K562 (cell line): ENCODE data around the gene NF1. TPM values are rescaled to one million over a fixed set of nuclear protein-coding genes. Genes with fewer than 3 reads are reported as not detected.

Experiments
- ATAC-seq: fragments of 200-7000 bp; cut with Tn5 transposase; 3 replicates; pipeline ENCODE4 v1.9.1; 2020; ENCODE audit warnings: moderate library complexity
- BruUV-seq: library from RNA; stranded (reverse); fragments of 400-500 nt; replicated peaks from 2 replicates; lab custom pipeline; 2021; lab: Mats Ljungman, UMichigan
- CTCF ChIA-PET: fragments of 300-600 bp; formaldehyde crosslinking; extraction: SDS; loops from one replicate; lab custom pipeline; 2021; ENCODE audit warnings: low intra/inter-chr PET ratio; lab: Yijun Ruan, JAX
- POLR2A ChIA-PET: fragments of 300-600, 350-650 bp; sonication (Branson Sonifier 250); formaldehyde crosslinking; extraction: SDS; loops from one replicate; lab custom pipeline; 2021; ENCODE audit warnings: antibody characterized with exemption, inconsistent platforms; lab: Yijun Ruan, JAX
- DNase-seq, 4 experiments: peaks; one replicate each; pipeline versions ENCODE4 v3.0.0 to v3.0.0-alpha.2; 2011 to 2018; ENCODE audit warnings: low spot score in 3 of 4, mixed read lengths in 3 of 4; ENCODE audit errors: extremely low read depth in 1 of 4
- FAIRE-seq: peaks from 2 replicates; lab custom pipeline; 2011; peaks lifted over from hg19 to GRCh38; lab: Jason Lieb, UNC
- H2AFZ ChIP-seq: 2 replicates; pipeline ENCODE4 v1.6.0; 2011; ENCODE audit warnings: low read depth, low read length, control low read depth, inconsistent platforms
- H3K27ac ChIP-seq: fragments of 200-600 bp; 3 replicates; pipeline ENCODE4 v1.8.0; 2011; ENCODE audit warnings: low read depth, mild to moderate bottlenecking, control low read depth, inconsistent platforms, low read length, moderate library complexity, mixed read lengths; ENCODE audit errors: extremely low read depth
- H3K27me3 ChIP-seq, 2 experiments: fragments of 300-600 bp in 1 of 2; 2 replicates in 1 of 2; 3 replicates in 1 of 2; pipeline versions ENCODE4 v1.6.0 to v1.8.0; 2011; ENCODE audit warnings: inconsistent platforms in 2 of 2, low read length in 2 of 2, mild to moderate bottlenecking in 1 of 2, mixed read lengths in 1 of 2, moderate library complexity in 1 of 2; ENCODE audit not compliant: control insufficient read depth in 2 of 2, insufficient read depth in 2 of 2
- H3K36me3 ChIP-seq: fragments of 300-600 bp; 3 replicates; pipeline ENCODE4 v1.8.0; 2011; ENCODE audit warnings: mild to moderate bottlenecking, low read length, inconsistent platforms; ENCODE audit not compliant: control insufficient read depth, insufficient read depth
- H3K4me1 ChIP-seq, 2 experiments: fragments of 200-600 bp in 1 of 2; replicated peaks in 1 of 2; 2 replicates in 1 of 2; 3 replicates in 1 of 2; pipeline versions ENCODE4 v1.5.1 to v1.8.0; 2011; ENCODE audit warnings: inconsistent platforms in 2 of 2, low read length in 2 of 2, mild to moderate bottlenecking in 1 of 2, mixed read lengths in 1 of 2, moderate library complexity in 1 of 2; ENCODE audit not compliant: control insufficient read depth in 2 of 2, insufficient read depth in 2 of 2
- H3K4me2 ChIP-seq: 2 replicates; pipeline ENCODE4 v1.6.1; 2011; ENCODE audit warnings: low read length, control low read depth, inconsistent platforms, mixed read lengths; ENCODE audit not compliant: insufficient read depth
- H3K4me3 ChIP-seq: fragments of 200-600 bp; sonication (generic), shearing (Covaris generic); 2 replicates; pipeline ENCODE4 v1.5.1; 2016; ENCODE audit warnings: control low read depth, inconsistent platforms
- H3K79me2 ChIP-seq: fragments of 200-600 bp; 3 replicates; pipeline ENCODE4 v1.8.0; 2011; ENCODE audit warnings: low read length, inconsistent platforms; ENCODE audit not compliant: control insufficient read depth, insufficient read depth
- H3K9ac ChIP-seq, 2 experiments: 2 replicates each; pipeline versions ENCODE4 v1.6.0 to v1.6.1; 2011; ENCODE audit warnings: low read depth in 2 of 2, low read length in 2 of 2, control low read depth in 1 of 2, inconsistent platforms in 1 of 2, mild to moderate bottlenecking in 1 of 2, mixed read lengths in 1 of 2; ENCODE audit not compliant: insufficient read depth in 1 of 2
- H3K9me1 ChIP-seq: one replicate; pipeline ENCODE4 v1.6.0; 2011; ENCODE audit warnings: inconsistent platforms, mild to moderate bottlenecking, low read length, moderate library complexity; ENCODE audit not compliant: control insufficient read depth, insufficient read depth
- H3K9me3 ChIP-seq: replicated peaks from 2 replicates; pipeline ENCODE4 v1.5.1; 2011; ENCODE audit warnings: low read depth, low read length, inconsistent platforms; ENCODE audit not compliant: control insufficient read depth, insufficient read depth
- H4K20me1 ChIP-seq: replicated peaks from 2 replicates; pipeline ENCODE4 v1.6.1; 2011; ENCODE audit warnings: low read length, inconsistent platforms, mixed read lengths; ENCODE audit not compliant: control insufficient read depth, insufficient read depth
- CBX3 ChIP-seq, 2 experiments: IDR thresholded peaks; 1 replicate in 1 of 2; 2 replicates in 1 of 2; pipeline ENCODE4 v1.6.1; 2012; ENCODE audit warnings: inconsistent platforms in 2 of 2, low read length in 2 of 2, borderline replicate concordance in 1 of 2, control low read depth in 1 of 2
- CHCHD3 ChIP-seq: fragments of 250-450 bp; sonication (Bioruptor Pico); IDR thresholded peaks from 2 replicates; pipeline ENCODE4 v2.1.2; 2022; ENCODE audit warnings: mild to moderate bottlenecking
- CXXC5 ChIP-seq: fragments of 250-450 bp; sonication (Bioruptor Pico); IDR thresholded peaks from 2 replicates; pipeline ENCODE4 v1.8.0; 2022; ENCODE audit warnings: inconsistent platforms, mild to moderate bottlenecking, moderate library complexity
- EHMT2 ChIP-seq: fragments of 450-650 bp; IDR thresholded peaks from 2 replicates; pipeline ENCODE4 v1.6.1; 2018; ENCODE audit warnings: antibody characterized with exemption
- GABPB1 ChIP-seq: sonication (generic); formaldehyde crosslinking; IDR thresholded peaks from 2 replicates; pipeline ENCODE4 v1.8.0; 2022; ENCODE audit warnings: mild to moderate bottlenecking, missing genetic modification reagents
- GATA2 ChIP-seq: sonication (generic); formaldehyde crosslinking; IDR thresholded peaks from 2 replicates; pipeline ENCODE4 v1.4.0; 2020; ENCODE audit warnings: mild to moderate bottlenecking, missing genetic modification reagents
- HMBOX1 ChIP-seq: sonication (generic); IDR thresholded peaks from 2 replicates; pipeline ENCODE4 v1.6.1; 2016
- MCM5 ChIP-seq: fragments of 450-650 bp; IDR thresholded peaks from 2 replicates; pipeline ENCODE4 v1.6.1; 2016; ENCODE audit warnings: low read depth
- MYNN ChIP-seq, 2 experiments: sonication (generic); formaldehyde crosslinking in 1 of 2; IDR thresholded peaks; 2 replicates each; pipeline versions ENCODE4 v1.5.0 to v1.6.1; 2016 to 2020; ENCODE audit warnings: antibody characterized with exemption in 1 of 2, missing genetic modification reagents in 1 of 2
- RBFOX2 ChIP-seq: fragments of 200-400 bp; formaldehyde crosslinking; IDR thresholded peaks from 2 replicates; pipeline ENCODE4 v1.6.1; 2017; ENCODE audit warnings: low read depth, mild to moderate bottlenecking, low read length, moderate library complexity
- SAFB2 ChIP-seq: fragments of 200-400 bp; formaldehyde crosslinking; IDR thresholded peaks from 2 replicates; pipeline ENCODE4 v1.6.1; 2018; ENCODE audit warnings: borderline replicate concordance, low read length, low read depth, moderate library complexity; ENCODE audit not compliant: severe bottlenecking
- SIRT6 ChIP-seq: IDR thresholded peaks from one replicate; pipeline ENCODE4 v1.6.1; 2012; ENCODE audit warnings: low read depth, mild to moderate bottlenecking, control low read depth, inconsistent platforms, low read length, moderate library complexity
- SRSF7 ChIP-seq: fragments of 200-400 bp; formaldehyde crosslinking; optimal IDR thresholded peaks from 2 replicates; pipeline ENCODE3; 2017; ENCODE audit warnings: mild to moderate bottlenecking, low read depth, low read length
- XRCC3 ChIP-seq: fragments of 450-650 bp; IDR thresholded peaks from 2 replicates; pipeline ENCODE4 v1.6.1; 2017; ENCODE audit warnings: mild to moderate bottlenecking, moderate library complexity
- ZNF146 ChIP-seq: IDR thresholded peaks from one replicate; pipeline ENCODE4 v1.6.1; 2018; ENCODE audit warnings: missing compliant biosample characterization; ENCODE audit not compliant: unreplicated experiment
- ZNF253 ChIP-seq: fragments of 250-450 bp; sonication (Bioruptor Pico); conservative IDR thresholded peaks from 2 replicates; pipeline ENCODE4 v1.6.1; 2021; ENCODE audit warnings: mild to moderate bottlenecking
- WGBS: fragments of 100-300 bp; shearing (Covaris generic); methylation state at CpG from one replicate; pipeline ENCODE4 v1.1.6; 2016; ENCODE audit warnings: low coverage, mixed read lengths; ENCODE audit not compliant: insufficient coverage; ENCODE audit errors: missing lambda C conversion rate; 5-methylcytosine and 5-hydroxymethylcytosine counted together
- in situ Hi-C: fragments of 300-500 bp; cut with MboI; formaldehyde crosslinking; loops from 4 replicates; pipeline ENCODE4 v1.15.0; 2018; ENCODE audit warnings: inconsistent platforms, mixed read lengths
- intact Hi-C: fragments of 100-400 bp; cut with micrococcal nuclease; formaldehyde crosslinking; loops from 2 replicates; pipeline ENCODE4 v1.14.2; 2022
- polyA plus RNA-seq, 8 experiments: library from polyadenylated mRNA; depleted of rRNA in 4 of 8; stranded (reverse) in 5 of 8; unstranded in 3 of 8; fragments of >200 nt; fragmentation: Nextera tagmentation in 2 of 8; fragmentation: Illumina TruSeq in 1 of 8; extraction: Ambion mirVana in 2 of 8; extraction: Trizol in 1 of 8; gene quantifications; 2 replicates each; pipeline versions ENCODE4 v1.2.1 to v1.2.3, GENCODE V29; 2011 to 2014; ENCODE audit warnings: inconsistent platforms in 1 of 8, missing spikeins in 1 of 8
- total RNA-seq, 7 experiments: library from RNA; depleted of rRNA in 6 of 7; stranded (reverse); fragments of >200 nt in 6 of 7; fragmentation: Illumina TruSeq in 2 of 7; extraction: Trizol in 2 of 7; gene quantifications; 2 replicates each; pipeline versions ENCODE4 v1.2.1 to v1.2.3, GENCODE V29; 2011 to 2021; ENCODE audit warnings: low replicate concordance in 1 of 7
- TF ChIP-seq, protein P1 (sequence below): IDR thresholded peaks from 2 replicates; pipeline ENCODE4 v1.6.1; 2012; ENCODE audit warnings: low read depth, low read length, improper control_type of control experiment, borderline replicate concordance

Gene NF1
- total and polyA plus RNA-seq, 9 of the 15 experiments (the other 6 are each of a cell fraction or from before 2014, with no cell fraction given): 3.4 to 41.9 (median 24.3) TPM

DNA sequence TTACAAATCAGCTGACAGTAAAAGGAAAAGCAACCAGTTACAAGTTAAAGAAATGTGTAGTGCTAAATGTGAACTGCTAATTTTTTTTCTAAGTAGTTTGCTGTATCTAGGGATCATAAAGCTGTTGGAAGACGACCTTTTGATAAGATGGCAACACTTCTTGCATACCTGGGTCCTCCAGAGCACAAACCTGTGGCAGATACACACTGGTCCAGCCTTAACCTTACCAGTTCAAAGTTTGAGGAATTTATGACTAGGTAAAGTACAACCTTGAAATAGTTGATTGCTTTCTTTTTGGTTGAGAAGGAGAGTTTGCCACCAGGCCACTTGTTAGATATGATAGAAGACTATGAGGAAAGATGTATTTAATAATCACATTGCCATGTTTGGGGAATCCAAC, 166.8 kb downstream of the NF1 start:
- no peak for FAIRE-seq
- Histone ChIP-seq H3K4me1 (no peaks in the 10 kb centered on the region), H3K27ac (no peak overlapping the region), H3K36me3 (peaks cover 47% of the 10 kb centered on the region; the same call in 2 of the 3 replicates), H3K9me3 (no peaks in the 10 kb centered on the region), H2AFZ (no peak overlapping the region), H3K27me3 (no peaks in the 10 kb centered on the region), H3K79me2 (no peaks in the 10 kb centered on the region), H4K20me1 (no peaks in the 10 kb centered on the region), H3K4me2 (no peak overlapping the region), H3K9ac (no peak overlapping the region), H3K4me3 (no peak overlapping the region), H3K9me1 (no peaks in the 10 kb centered on the region)
- intact Hi-C loops: no loop called here
- BruUV-seq: no TSS peak
- no peak for DNase-seq
- ATAC-seq: no peak
- POLR2A ChIA-PET: interaction anchor here (1.2 kb wide), 1 partner anchor 17 kb away, joined by 3 read pairs; no protein-coding TSS in a partner anchor
- 11% methylated on average over 1 of the region's 1 CpG for WGBS
- CTCF ChIA-PET: no interaction called here
- TF ChIP-seq CHCHD3 (no peak), SRSF7 (no peak), SAFB2 (no peak), SIRT6 (no peak), GATA2 (CRISPR knock-in tag) (no peak), RBFOX2 (no peak), CXXC5 (no peak), ZNF253 (CRISPR knock-in tag) (no peak), XRCC3 (no peak), MYNN (IDR thresholded peaks at IDR 0.05) (no peak), MYNN (CRISPR knock-in tag; IDR thresholded peaks at IDR 0.05) (no peak), MCM5 (no peak), GABPB1 (CRISPR knock-in tag) (no peak), ZNF146 (CRISPR knock-in tag) (no peak), EHMT2 (no peak), HMBOX1 (no peak), CBX3 (IDR thresholded peaks at IDR 0.05; ENCODE audit: borderline replicate concordance in 1 of 2, low read length in 2 of 2) (no peak)
- TF ChIP-seq, protein P1, sequence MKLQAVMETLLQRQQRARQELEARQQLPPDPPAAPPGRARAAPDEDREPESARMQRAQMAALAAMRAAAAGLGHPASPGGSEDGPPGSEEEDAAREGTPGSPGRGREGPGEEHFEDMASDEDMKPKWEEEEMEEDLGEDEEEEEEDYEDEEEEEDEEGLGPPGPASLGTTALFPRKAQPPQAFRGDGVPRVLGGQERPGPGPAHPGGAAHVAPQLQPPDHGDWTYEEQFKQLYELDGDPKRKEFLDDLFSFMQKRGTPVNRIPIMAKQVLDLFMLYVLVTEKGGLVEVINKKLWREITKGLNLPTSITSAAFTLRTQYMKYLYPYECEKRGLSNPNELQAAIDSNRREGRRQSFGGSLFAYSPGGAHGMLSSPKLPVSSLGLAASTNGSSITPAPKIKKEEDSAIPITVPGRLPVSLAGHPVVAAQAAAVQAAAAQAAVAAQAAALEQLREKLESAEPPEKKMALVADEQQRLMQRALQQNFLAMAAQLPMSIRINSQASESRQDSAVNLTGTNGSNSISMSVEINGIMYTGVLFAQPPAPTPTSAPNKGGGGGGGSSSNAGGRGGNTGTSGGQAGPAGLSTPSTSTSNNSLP: no peak
- in situ Hi-C loops: no loop called here
